Activated T-helper 17 cell treated with anti-CD3 and anti-CD28 coated beads, Interleukin-2, amount 50 U/mL, for 72 hours (primary cell): Measurements from ENCODE around the gene C14orf93. TPM values are rescaled to one million over a fixed set of nuclear protein-coding genes. Genes with fewer than 3 reads are reported as not detected.
A peak's percentile ranks its signal among the peaks of the same experiment; 100 is the strongest.

Experiments
- ATAC-seq: fragments of 150-1000 bp; cut with Tn5 transposase; replicated peaks from 2 replicates; pipeline ENCODE4 v1.10.0; 2021; ENCODE audit warnings: mild to moderate bottlenecking, moderate library complexity
- H3K27ac Mint-ChIP-seq: one replicate; pipeline ENCODE4 v1.8.0; 2022; ENCODE audit warnings: mixed read lengths
- H3K27me3 Mint-ChIP-seq: one replicate; pipeline ENCODE4 v1.8.0; 2022; ENCODE audit warnings: mixed read lengths
- H3K36me3 Mint-ChIP-seq: one replicate; pipeline ENCODE4 v1.8.0; 2022; ENCODE audit warnings: low read depth, mild to moderate bottlenecking, mixed read lengths
- H3K4me1 Mint-ChIP-seq: one replicate; pipeline ENCODE4 v1.8.0; 2022; ENCODE audit warnings: mixed read lengths
- H3K4me3 Mint-ChIP-seq: one replicate; pipeline ENCODE4 v1.8.0; 2022; ENCODE audit warnings: mild to moderate bottlenecking, mixed read lengths
- H3K9me3 Mint-ChIP-seq: one replicate; pipeline ENCODE4 v1.8.0; 2022; ENCODE audit warnings: mixed read lengths
- total RNA-seq, 2 donors: library from RNA; stranded (reverse); gene quantifications; one replicate each; pipeline ENCODE4 v1.2.3, GENCODE V29; 2022

The C14orf93 gene
- total RNA-seq, 2 donors from 2014 or later = 8.5 to 9.6 TPM

DNA sequence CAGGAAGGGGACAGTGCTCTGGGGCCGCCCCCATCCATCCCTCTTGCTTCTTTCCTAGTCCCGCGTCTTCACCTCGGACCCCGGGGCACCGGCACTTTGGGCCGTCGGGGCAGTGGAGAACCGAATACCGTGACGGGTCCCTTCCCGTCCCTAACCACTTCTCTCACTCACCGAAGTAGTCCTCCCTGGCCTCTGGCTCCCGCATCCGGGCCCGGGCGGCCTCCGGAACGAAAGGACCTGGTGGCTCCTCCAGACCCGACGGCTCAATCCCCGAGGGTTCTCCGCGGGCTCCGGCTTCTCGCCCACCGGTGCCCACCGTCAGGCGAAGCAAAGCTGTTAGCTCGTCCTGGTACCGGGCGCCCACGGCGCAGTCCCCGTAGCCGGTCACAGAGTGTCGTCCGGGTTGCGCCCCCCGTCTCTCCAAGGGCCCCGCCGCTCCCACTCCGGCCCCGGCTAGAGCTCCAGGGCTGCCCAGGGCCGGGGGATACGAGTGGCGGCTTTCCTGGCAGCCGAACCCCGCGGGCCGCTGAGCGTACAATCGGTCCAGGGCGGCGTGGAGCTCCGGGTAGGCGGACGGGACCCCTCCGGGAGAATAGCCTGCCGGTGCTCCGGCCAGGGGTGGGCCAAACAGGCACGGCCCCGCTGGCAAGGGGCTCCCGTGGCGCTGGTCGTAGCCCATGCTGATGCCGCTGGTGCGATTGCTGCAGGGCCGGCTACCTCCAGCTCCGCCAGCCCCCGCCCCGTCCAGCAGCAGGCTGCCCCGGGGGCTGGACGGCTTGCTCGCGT is 28.7 kb downstream of the C14orf93 start:
- Mint-ChIP-seq H3K4me3 (peak overlapping the region; percentile 63), H3K36me3 (no peaks in the 10 kb centered on the region), H3K27me3 (no peaks in the 10 kb centered on the region), H3K4me1 (peaks cover 8% of the 10 kb centered on the region), H3K27ac (no peak overlapping the region), H3K9me3 (no peaks in the 10 kb centered on the region)
- peak; percentile 28 for ATAC-seq

DNA sequence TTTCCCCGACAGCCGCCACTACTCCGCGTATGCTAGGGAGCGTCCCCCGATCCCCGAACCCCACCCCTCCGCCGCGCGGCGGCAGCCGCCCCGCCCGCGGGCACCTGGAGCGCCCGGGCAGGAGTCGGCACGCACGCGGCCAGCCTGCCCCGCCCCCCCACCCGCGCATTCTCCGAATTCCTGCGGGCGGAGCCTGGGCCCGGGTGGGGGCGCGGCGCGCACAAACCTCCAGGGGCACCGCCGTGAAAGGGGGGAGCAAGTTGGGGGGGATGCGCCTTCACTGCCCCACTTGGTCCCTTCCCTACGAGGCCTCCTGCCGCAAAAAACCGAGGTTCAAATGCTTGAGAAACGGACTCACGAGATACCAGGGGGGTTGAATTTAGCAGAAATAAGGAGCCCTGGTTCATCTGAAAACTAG is 29.3 kb downstream of the C14orf93 start:
- H3K27ac Mint-ChIP-seq = no peak overlapping the region
- peak overlapping the region; percentile 63 for H3K4me3 Mint-ChIP-seq
- no peaks in the 10 kb centered on the region for H3K36me3 Mint-ChIP-seq
- no peaks in the 10 kb centered on the region for H3K9me3 Mint-ChIP-seq
- H3K27me3 Mint-ChIP-seq = no peaks in the 10 kb centered on the region
- ATAC-seq = peak; percentile 51
- H3K4me1 Mint-ChIP-seq = peaks cover 8% of the 10 kb centered on the region

DNA sequence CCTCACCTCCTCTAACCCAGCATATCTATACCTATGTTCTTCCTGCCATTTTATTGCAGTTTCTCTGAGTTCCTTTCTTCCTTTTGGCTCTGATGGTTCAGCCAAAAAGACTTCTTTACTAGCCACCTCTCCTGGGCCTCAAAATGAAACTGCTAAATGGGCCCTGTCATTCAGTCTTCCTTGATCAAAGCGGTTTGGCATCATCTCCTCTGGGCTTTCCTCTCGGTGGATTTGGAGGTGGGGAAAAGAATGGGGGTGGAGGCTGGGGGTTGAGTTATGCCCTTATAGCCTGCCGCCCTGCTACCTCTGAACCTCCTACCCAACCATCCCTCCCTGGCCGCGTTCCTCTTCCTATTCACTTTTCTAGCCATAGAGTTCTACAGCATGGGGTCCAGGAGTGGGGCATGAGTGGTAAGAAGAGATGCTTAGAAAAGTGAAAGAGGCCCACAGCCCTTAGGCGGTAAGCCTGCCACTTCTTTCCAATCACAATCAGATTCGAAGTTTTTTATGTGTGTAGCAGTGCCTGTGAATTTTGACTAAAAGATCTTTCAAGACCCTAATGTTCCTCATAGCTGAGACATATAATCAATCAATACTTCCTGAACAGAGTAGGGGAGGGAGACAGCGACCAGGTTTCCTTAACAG is 30.1 kb downstream of the C14orf93 start:
- ATAC-seq = no peak
- Mint-ChIP-seq H3K27me3 (no peaks in the 10 kb centered on the region), H3K4me3 (peak overlapping the region; percentile 63), H3K4me1 (peaks cover 8% of the 10 kb centered on the region), H3K9me3 (no peaks in the 10 kb centered on the region), H3K36me3 (no peaks in the 10 kb centered on the region), H3K27ac (peak overlapping the region; percentile 12)

DNA sequence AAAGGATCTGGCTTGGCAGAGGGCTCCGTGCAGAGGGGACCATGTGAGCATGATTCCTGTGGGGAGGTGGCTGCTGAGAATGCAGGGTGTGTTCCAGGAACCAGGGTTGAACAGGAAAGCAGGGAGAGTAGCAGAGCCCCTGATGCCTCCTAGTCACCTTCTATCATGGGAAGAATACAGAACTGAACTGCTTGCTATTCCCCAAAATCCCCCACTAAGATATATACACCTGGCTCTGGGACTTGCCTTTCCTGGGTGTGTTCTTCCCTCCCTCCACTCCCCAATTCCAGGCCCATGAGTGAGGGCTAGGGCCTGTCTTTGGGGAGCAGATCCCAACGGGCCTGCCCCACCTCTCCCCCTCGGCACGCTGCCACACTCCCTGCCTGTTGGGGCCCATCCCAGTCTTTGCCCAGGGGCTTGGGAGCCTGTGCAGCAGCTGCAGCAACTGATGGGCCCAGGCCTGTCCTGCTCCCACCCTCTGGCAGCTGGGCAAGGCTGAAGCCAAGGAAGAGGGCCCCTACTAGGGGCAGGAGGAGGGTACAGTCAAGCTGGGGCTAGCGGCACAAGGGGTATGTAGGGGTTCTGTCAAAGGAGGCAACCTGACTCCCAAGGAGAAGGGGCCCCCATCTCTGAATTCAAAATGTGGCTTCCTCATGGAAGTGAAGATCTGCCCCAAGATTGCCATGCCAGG is 30.8 kb downstream of the C14orf93 start:
- no peak overlapping the region for H3K27ac Mint-ChIP-seq
- H3K4me3 Mint-ChIP-seq = peak overlapping the region; percentile 63
- ATAC-seq = no peak
- H3K4me1 Mint-ChIP-seq = peaks cover 8% of the 10 kb centered on the region
- no peaks in the 10 kb centered on the region for H3K9me3 Mint-ChIP-seq
- no peaks in the 10 kb centered on the region for H3K36me3 Mint-ChIP-seq
- H3K27me3 Mint-ChIP-seq = no peaks in the 10 kb centered on the region

DNA sequence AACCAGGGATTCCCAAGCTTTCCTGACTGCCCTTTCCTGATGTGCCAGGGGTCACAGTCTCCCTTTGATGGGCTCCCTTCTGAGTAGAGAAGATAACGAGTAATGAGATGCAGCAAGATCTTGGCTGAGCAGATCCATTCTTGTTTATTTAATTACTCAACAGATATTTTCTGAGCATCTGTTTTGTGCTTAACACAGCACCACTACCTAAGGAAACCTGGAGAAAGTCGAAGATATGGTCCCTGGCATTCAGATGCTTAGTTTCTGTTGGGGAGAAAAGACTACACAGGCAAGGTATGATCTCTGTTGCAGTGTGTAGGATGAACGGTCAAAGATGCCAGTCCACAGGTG is 31.5 kb downstream of the C14orf93 start:
- Mint-ChIP-seq H3K9me3 (no peaks in the 10 kb centered on the region), H3K27ac (no peak overlapping the region), H3K4me3 (no peak overlapping the region), H3K4me1 (peaks cover 8% of the 10 kb centered on the region), H3K27me3 (no peaks in the 10 kb centered on the region), H3K36me3 (no peaks in the 10 kb centered on the region)
- no peak for ATAC-seq

DNA sequence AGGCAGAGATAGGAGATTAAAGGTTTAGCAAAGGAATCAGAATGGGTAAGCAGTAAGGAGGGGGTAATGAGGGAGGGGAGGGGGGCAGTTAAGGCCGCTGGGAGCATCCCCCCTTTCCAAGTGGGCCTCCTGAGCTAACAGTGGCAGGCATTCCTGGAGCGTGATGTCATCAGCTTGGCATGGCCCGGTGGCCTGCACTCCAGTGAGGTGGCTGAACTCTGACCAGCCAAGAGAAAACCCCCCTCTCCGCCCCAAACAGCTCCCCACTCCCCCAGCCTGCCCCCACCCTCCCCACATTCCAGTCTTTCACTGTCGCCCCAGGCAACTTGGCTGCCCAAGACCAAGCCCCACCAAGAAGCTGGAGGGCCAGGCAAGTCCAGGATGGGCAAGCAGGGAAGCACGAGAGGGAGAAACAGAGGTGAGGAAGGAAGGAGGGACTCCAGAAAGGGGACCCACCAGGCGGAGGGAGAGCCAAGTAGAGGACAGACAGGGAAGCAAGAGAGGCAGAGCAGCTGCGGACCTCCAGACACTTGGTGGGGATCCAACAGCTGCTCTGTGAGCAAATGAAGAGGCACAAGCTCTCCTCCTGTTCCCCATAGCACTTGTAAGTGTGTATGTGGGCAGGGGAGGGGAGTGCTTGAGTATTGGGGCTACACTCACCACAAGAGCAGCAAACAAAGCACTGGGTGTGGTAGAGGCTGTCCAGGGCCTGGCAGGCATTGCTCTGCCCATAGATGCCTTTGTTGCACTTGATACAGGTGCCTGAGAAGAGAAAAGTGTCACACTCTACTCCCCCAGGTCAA is 32.1 kb downstream of the C14orf93 start:
- H3K9me3 Mint-ChIP-seq = no peaks in the 10 kb centered on the region
- H3K27ac Mint-ChIP-seq = peak overlapping the region; percentile 46
- H3K4me1 Mint-ChIP-seq = peaks cover 8% of the 10 kb centered on the region
- no peaks in the 10 kb centered on the region for H3K36me3 Mint-ChIP-seq
- no peak for ATAC-seq
- H3K4me3 Mint-ChIP-seq = no peak overlapping the region
- no peaks in the 10 kb centered on the region for H3K27me3 Mint-ChIP-seq

DNA sequence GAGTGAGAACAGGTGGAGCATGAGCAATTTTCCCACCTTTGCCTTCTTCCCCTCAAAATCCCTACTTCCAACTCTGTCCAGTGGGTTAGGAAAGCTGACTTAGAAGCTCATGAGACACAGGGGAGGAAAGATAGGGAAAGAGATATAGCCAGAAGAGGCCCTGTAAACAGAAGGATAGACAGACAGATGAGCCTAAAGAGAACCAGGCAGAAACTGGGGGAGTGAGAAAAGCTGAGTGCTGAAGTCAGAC is 32.6 kb downstream of the C14orf93 start:
- Mint-ChIP-seq H3K27me3 (no peaks in the 10 kb centered on the region), H3K4me3 (no peak overlapping the region), H3K4me1 (peaks cover 8% of the 10 kb centered on the region), H3K27ac (peak overlapping the region; percentile 46), H3K36me3 (no peaks in the 10 kb centered on the region), H3K9me3 (no peaks in the 10 kb centered on the region)
- ATAC-seq = no peak

DNA sequence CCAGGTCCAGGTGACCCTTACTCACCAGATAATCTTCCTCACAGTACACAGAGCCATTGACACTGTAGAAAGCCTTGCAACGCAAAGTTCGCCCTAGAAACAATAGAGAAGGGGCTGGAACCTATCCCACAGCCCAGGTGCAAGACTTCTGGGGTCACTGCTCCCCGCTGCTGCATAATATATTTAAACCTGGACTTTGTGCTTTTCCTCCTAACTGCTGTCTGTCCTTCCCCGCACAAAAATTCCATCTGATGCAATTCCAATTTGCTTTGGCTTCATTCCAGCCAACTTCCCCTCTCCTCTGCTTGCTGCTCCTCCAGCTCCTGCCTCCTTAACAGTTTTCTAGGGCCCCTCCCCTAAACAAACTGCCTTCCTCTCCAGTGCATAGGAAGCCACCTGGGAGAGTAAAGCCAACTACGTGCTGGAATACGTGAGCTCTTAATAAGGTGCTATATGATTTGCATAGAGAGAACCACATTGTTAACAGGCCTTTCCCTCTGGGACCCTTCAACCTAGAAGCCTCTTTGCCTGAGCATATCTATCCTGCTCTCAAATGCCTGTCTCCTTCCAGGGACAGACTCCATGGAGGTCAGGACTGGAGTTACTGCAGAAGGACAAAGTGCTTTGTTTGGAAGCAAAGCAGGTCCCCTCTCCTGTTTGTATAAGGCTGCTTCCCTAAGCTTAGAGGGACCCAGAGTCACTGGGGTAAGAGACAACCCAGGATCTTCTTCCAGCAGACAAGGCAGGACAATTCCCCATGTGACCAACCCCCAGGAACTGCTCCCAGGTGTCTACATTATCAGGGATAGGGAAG is 33.1 kb downstream of the C14orf93 start:
- Mint-ChIP-seq H3K4me1 (peaks cover 8% of the 10 kb centered on the region), H3K36me3 (no peaks in the 10 kb centered on the region), H3K9me3 (no peaks in the 10 kb centered on the region), H3K4me3 (no peak overlapping the region), H3K27ac (peak overlapping the region; percentile 46), H3K27me3 (no peaks in the 10 kb centered on the region)
- ATAC-seq = no peak

DNA sequence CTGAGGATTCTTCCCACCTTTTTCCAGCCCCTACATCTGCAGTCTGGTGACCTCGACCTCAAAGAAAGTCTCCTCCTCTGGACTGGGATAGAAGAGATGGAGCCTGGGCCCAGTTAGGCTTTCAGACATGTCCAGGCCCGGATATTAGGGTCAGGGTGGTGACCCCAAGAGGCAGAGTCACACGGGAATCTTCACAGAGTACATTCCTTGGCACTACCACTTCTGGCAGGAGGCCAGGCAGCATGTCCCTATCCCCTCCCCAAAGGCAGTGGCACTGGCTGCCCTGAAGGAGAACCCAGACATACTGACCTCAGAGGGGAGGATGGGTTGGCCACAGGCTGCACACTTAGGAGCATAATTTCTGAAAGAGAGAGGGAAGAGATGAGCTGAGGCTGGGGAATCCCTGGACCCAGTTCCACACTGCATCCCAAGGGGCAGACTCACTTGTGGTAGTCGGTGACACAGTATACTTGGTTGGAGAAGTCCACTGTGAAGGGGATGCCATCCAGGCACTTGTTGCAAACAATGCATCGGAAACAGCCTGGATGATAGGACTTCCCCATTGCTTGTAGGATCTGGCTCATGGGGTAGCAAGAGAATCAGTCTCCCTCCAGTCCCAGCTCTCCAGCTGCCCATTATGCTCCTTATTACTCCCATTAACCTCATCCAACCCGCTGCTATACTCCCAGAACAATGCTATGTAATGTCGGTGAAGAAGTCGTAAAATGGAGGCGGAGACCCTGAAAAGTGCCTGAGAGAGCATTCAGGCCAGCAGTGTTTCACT is 35.2 kb downstream of the C14orf93 start:
- H3K4me1 Mint-ChIP-seq = peaks cover 3% of the 10 kb centered on the region
- H3K4me3 Mint-ChIP-seq = no peak overlapping the region
- no peak for ATAC-seq
- H3K36me3 Mint-ChIP-seq = no peaks in the 10 kb centered on the region
- H3K27me3 Mint-ChIP-seq = no peaks in the 10 kb centered on the region
- H3K27ac Mint-ChIP-seq = no peak overlapping the region
- H3K9me3 Mint-ChIP-seq = no peaks in the 10 kb centered on the region

DNA sequence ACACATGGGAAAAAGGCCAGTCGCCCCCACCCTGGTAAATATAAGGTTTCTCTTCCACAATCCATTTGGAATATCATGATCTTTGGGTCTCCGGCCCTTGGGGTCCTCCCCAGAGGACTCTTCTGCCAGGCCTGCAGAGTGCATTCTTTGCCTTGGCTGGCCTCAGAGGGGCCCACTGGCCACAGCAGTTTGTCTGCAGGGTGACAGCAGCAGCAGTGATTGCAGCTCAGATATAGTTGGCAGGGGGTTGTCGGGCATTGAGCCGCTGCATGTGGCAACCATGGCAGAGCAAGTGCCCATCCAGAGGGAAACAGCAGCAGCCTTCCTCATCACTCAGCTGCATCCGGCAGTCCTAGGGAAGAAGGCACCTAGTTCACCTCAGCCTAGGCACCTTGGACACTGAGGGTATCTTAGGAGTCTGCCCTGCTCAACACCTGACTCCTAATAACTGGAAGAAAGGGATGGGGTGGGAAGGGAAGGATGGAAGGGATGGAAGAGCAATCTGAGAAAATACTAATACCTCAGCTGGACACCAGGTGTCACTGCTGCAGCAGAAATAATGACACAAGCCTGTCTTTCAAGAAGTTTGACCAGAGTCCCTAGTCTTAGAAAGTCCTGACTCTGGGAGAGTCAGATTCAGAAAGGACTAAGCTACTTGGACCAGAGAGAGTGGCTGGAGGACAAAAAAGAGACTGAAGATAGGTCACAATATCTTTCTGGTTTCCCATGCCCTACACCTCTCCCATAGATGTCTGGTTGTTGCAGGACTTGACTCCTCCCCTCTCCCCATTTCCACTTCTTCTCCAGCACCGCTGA is 36.5 kb downstream of the C14orf93 start:
- H3K4me1 Mint-ChIP-seq = no peaks in the 10 kb centered on the region
- no peaks in the 10 kb centered on the region for H3K9me3 Mint-ChIP-seq
- no peaks in the 10 kb centered on the region for H3K27me3 Mint-ChIP-seq
- H3K36me3 Mint-ChIP-seq = no peaks in the 10 kb centered on the region
- no peak overlapping the region for H3K27ac Mint-ChIP-seq
- ATAC-seq = peak; percentile 58
- no peak overlapping the region for H3K4me3 Mint-ChIP-seq

DNA sequence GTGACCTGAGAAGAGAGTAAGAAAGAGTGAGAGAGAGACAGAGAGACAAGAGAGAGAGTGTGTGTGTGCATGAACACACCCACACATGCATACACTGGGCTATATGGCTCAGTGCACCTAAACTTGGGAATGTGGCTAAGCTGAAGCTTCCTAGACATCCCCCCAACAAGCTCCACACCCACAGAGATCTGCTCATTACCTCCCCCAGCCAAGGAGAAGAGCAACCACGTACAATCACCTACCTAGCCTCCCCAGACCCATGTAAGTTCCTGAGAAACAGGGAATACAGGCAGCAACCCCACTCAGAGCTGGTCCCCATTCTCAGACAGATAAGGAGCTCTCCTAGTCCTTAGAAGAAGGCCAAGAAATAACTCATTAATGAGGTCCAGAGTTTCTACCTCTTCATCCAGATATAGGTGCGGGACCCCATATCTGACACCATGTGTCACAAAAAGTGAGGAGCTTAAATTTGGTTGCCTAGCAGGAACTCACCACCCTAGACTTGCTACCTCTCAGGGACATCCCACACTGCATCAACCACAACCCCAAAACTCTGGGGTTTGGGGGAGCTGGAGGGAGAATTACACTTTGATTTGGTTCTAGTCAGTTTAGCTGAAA is 37.5 kb downstream of the C14orf93 start:
- ATAC-seq = no peak
- H3K4me1 Mint-ChIP-seq = no peaks in the 10 kb centered on the region
- no peak overlapping the region for H3K4me3 Mint-ChIP-seq
- H3K9me3 Mint-ChIP-seq = no peaks in the 10 kb centered on the region
- no peak overlapping the region for H3K27ac Mint-ChIP-seq
- no peaks in the 10 kb centered on the region for H3K27me3 Mint-ChIP-seq
- H3K36me3 Mint-ChIP-seq = no peaks in the 10 kb centered on the region

DNA sequence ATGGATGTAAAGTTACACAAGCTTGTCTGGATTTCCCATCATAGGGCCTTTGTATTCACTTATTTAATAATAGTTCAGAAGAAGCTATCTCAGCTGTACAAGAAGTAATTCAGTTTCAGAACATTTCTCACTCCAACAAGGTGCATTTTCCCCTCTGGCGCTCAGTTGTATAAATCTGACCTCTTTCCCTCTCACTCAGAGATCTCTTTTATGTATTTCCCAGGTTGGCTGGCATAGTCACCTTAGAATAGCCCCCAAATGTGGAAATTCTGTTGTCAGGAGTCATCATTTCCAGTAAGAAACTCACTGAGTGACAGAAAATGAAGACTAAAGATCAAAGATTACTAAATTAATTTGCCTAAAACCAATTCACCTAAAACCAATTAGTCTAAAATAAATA is 38.8 kb downstream of the C14orf93 start:
- H3K4me3 Mint-ChIP-seq = no peak overlapping the region
- H3K9me3 Mint-ChIP-seq = no peaks in the 10 kb centered on the region
- no peak overlapping the region for H3K27ac Mint-ChIP-seq
- H3K27me3 Mint-ChIP-seq = no peaks in the 10 kb centered on the region
- ATAC-seq = no peak
- no peaks in the 10 kb centered on the region for H3K36me3 Mint-ChIP-seq
- H3K4me1 Mint-ChIP-seq = no peaks in the 10 kb centered on the region
